Astrocyte (in vitro differentiated cells and primary cell): ENCODE data around the gene OPALIN. TPM values are rescaled to one million over a fixed set of nuclear protein-coding genes. Genes with fewer than 3 reads are reported as not detected.

ENCODE experiments used
- DNase-seq: peaks from one replicate; pipeline ENCODE4 v3.0.0-alpha.2; 2010; ENCODE audit warnings: low read depth
- FAIRE-seq: peaks from 2 replicates; lab custom pipeline; 2011; peaks lifted over from hg19 to GRCh38; lab: Jason Lieb, UNC
- H2AFZ ChIP-seq: 2 replicates; pipeline ENCODE4 v1.6.0; 2012; ENCODE audit warnings: low read depth, low read length, inconsistent platforms
- H3K27ac ChIP-seq: 2 replicates; pipeline ENCODE4 v1.5.1; 2011; ENCODE audit warnings: low read depth, low read length, inconsistent platforms
- H3K27me3 ChIP-seq: 2 replicates; pipeline ENCODE4 v1.6.0; 2011; ENCODE audit warnings: low read length, inconsistent platforms; ENCODE audit not compliant: insufficient read depth
- H3K36me3 ChIP-seq: 2 replicates; pipeline ENCODE4 v1.5.1; 2011; ENCODE audit warnings: low read length, inconsistent platforms; ENCODE audit not compliant: insufficient read depth
- H3K4me1 ChIP-seq: 2 replicates; pipeline ENCODE4 v1.5.1; 2011; ENCODE audit warnings: low read length, inconsistent platforms; ENCODE audit not compliant: insufficient read depth
- H3K4me2 ChIP-seq: 2 replicates; pipeline ENCODE4 v1.6.0; 2012; ENCODE audit warnings: low read length, inconsistent platforms
- H3K4me3 ChIP-seq: 2 replicates; pipeline ENCODE4 v1.5.1; 2011; ENCODE audit warnings: low read depth, mild to moderate bottlenecking, low read length, inconsistent platforms; ENCODE audit not compliant: insufficient read depth
- H3K79me2 ChIP-seq: 2 replicates; pipeline ENCODE4 v1.6.0; 2012; ENCODE audit warnings: mild to moderate bottlenecking, low read length, inconsistent platforms; ENCODE audit not compliant: insufficient read depth
- H3K9ac ChIP-seq: 2 replicates; pipeline ENCODE4 v1.6.0; 2012; ENCODE audit warnings: mild to moderate bottlenecking, low read length, inconsistent platforms
- H3K9me3 ChIP-seq: 2 replicates; pipeline ENCODE4 v1.5.1; 2012; ENCODE audit warnings: low read depth, mild to moderate bottlenecking, low read length, inconsistent platforms; ENCODE audit not compliant: insufficient read depth
- H4K20me1 ChIP-seq: 2 replicates; pipeline ENCODE4 v1.6.0; 2012; ENCODE audit warnings: low read length, inconsistent platforms; ENCODE audit not compliant: insufficient read depth
- H3K27ac Mint-ChIP-seq: one replicate; pipeline ENCODE4 v1.8.0; 2021; ENCODE audit warnings: mild to moderate bottlenecking, mixed read lengths; ENCODE audit not compliant: unreplicated experiment
- H3K27me3 Mint-ChIP-seq: one replicate; pipeline ENCODE4 v1.8.0; 2021; ENCODE audit warnings: low read depth, mixed read lengths; ENCODE audit not compliant: unreplicated experiment
- H3K36me3 Mint-ChIP-seq: one replicate; pipeline ENCODE4 v1.8.0; 2021; ENCODE audit warnings: low read depth, mixed read lengths; ENCODE audit not compliant: unreplicated experiment
- H3K4me1 Mint-ChIP-seq: one replicate; pipeline ENCODE4 v1.8.0; 2021; ENCODE audit warnings: low read depth, mixed read lengths; ENCODE audit not compliant: unreplicated experiment
- H3K4me3 Mint-ChIP-seq: one replicate; pipeline ENCODE4 v1.8.0; 2021; ENCODE audit warnings: mild to moderate bottlenecking, moderate library complexity, mixed read lengths; ENCODE audit not compliant: unreplicated experiment
- H3K9me3 Mint-ChIP-seq: one replicate; pipeline ENCODE4 v1.8.0; 2021; ENCODE audit warnings: mild to moderate bottlenecking, mixed read lengths; ENCODE audit not compliant: unreplicated experiment
- EZH2 ChIP-seq: IDR thresholded peaks from 2 replicates; pipeline ENCODE4 v1.6.1; 2012; ENCODE audit warnings: mild to moderate bottlenecking, low read length, inconsistent platforms; ENCODE audit not compliant: insufficient read depth
- total RNA-seq: library from RNA; stranded (reverse); gene quantifications from 2 replicates; pipeline ENCODE4 v1.2.1, GENCODE V29; 2021
- TF ChIP-seq, protein P1 (sequence below): IDR thresholded peaks from 2 replicates; pipeline ENCODE4 v1.5.1; 2011; ENCODE audit warnings: low read depth, mild to moderate bottlenecking, inconsistent platforms, low read length, moderate library complexity; ENCODE audit not compliant: insufficient read depth

Gene OPALIN
- total RNA-seq, 1 donor from 2014 or later = not detected

DNA sequence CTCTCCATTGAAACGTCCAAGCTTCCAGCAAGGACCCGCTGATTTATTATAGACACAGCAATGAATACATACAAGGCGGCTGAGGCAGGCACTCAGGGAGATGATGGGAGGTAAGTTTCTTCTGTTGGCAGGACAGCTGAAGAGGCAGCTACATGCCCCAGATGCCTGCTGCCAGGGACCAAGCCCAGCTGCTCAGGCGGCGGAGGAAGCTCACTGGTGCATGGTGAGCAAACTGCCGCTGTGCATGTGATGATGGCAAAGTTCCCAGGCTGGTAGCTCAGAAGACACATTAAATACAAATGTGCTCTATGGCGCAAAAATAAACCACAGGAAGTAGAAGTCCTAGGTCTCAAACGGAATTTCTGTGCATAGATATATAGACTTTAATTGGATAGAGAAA lies 52.3 kb downstream of the OPALIN start:
- FAIRE-seq = no peak
- H2AFZ ChIP-seq = no peak overlapping the region
- no peaks in the 10 kb centered on the region for H3K36me3 Mint-ChIP-seq
- no peaks in the 10 kb centered on the region for H4K20me1 ChIP-seq
- H3K27me3 Mint-ChIP-seq = peaks cover 14% of the 10 kb centered on the region
- H3K4me1 ChIP-seq = no peaks in the 10 kb centered on the region
- H3K36me3 ChIP-seq = no peaks in the 10 kb centered on the region
- no peak overlapping the region for H3K4me3 ChIP-seq
- H3K9me3 ChIP-seq = no peaks in the 10 kb centered on the region
- H3K27ac ChIP-seq = no peak overlapping the region
- H3K27ac Mint-ChIP-seq = no peak overlapping the region
- H3K79me2 ChIP-seq = no peaks in the 10 kb centered on the region
- no peak overlapping the region for H3K9ac ChIP-seq
- no peak overlapping the region for H3K4me2 ChIP-seq
- no peak overlapping the region for H3K4me3 Mint-ChIP-seq
- peaks cover 3% of the 10 kb centered on the region for H3K27me3 ChIP-seq
- DNase-seq = no peak
- no peaks in the 10 kb centered on the region for H3K4me1 Mint-ChIP-seq
- no peaks in the 10 kb centered on the region for H3K9me3 Mint-ChIP-seq
- no peak for TF ChIP-seq EZH2
- TF ChIP-seq, protein P1, sequence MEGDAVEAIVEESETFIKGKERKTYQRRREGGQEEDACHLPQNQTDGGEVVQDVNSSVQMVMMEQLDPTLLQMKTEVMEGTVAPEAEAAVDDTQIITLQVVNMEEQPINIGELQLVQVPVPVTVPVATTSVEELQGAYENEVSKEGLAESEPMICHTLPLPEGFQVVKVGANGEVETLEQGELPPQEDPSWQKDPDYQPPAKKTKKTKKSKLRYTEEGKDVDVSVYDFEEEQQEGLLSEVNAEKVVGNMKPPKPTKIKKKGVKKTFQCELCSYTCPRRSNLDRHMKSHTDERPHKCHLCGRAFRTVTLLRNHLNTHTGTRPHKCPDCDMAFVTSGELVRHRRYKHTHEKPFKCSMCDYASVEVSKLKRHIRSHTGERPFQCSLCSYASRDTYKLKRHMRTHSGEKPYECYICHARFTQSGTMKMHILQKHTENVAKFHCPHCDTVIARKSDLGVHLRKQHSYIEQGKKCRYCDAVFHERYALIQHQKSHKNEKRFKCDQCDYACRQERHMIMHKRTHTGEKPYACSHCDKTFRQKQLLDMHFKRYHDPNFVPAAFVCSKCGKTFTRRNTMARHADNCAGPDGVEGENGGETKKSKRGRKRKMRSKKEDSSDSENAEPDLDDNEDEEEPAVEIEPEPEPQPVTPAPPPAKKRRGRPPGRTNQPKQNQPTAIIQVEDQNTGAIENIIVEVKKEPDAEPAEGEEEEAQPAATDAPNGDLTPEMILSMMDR = no peak

DNA sequence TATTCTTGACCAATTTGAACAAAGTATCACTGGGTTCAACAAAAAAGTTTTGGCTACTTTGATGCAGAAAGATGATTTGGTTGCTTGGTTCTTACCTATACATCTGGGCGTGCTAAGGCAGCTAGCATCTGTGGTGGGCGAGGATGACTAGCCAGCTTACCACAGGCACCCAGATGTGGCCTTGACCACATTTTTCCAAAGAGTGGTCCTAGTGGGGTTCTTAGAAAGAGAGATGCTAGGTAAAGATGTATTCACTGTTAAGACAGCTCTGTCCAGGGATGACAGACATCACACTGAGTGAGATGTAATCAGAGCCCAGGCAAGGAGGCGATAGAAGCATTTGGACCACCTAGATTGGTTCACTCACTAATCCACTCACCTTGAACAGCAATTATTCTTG lies 53.8 kb downstream of the OPALIN start:
- no peak overlapping the region for H3K4me2 ChIP-seq
- no peak overlapping the region for H3K27ac ChIP-seq
- H3K27ac Mint-ChIP-seq = no peak overlapping the region
- H3K4me3 Mint-ChIP-seq = no peak overlapping the region
- H3K36me3 ChIP-seq = no peaks in the 10 kb centered on the region
- H3K4me1 ChIP-seq = no peaks in the 10 kb centered on the region
- no peaks in the 10 kb centered on the region for H3K9me3 ChIP-seq
- FAIRE-seq (no peak), DNase-seq (no peak)
- no peaks in the 10 kb centered on the region for H3K4me1 Mint-ChIP-seq
- H3K9me3 Mint-ChIP-seq = no peaks in the 10 kb centered on the region
- no peaks in the 10 kb centered on the region for H3K36me3 Mint-ChIP-seq
- H4K20me1 ChIP-seq = no peaks in the 10 kb centered on the region
- H2AFZ ChIP-seq = no peak overlapping the region
- peaks cover 3% of the 10 kb centered on the region for H3K27me3 ChIP-seq
- no peak for TF ChIP-seq EZH2
- TF ChIP-seq, protein P1 = no peak
- H3K4me3 ChIP-seq = no peak overlapping the region
- H3K27me3 Mint-ChIP-seq = peaks cover 24% of the 10 kb centered on the region
- no peak overlapping the region for H3K9ac ChIP-seq
- H3K79me2 ChIP-seq = no peaks in the 10 kb centered on the region

DNA sequence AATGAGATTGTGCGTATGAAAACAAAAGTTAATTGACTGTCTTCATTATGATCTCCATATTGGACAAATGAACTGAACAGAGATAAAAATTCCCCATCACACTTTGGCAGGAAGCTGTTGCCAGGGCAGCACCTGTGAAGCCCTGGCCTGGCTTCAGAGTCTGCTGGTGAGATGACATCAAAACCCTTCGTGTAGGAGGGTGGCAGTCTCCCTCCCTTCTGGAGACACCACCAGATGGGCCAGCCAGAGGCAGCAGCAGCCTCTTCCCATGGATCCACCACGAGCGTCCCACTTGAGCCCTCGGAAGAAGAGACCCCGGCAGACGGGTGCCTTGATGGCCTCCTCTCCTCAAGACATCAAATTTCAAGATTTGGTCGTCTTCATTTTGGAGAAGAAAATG lies 54.6 kb downstream of the OPALIN start, which contains the start of gene DNTT:
TSS of gene DNTT (plus strand) at position 205 of the 400 bp plus-strand sequence. CDS start at position 269, 64 bp downstream.
- H3K9me3 Mint-ChIP-seq = no peaks in the 10 kb centered on the region

More for the DNA sequence above, 54.6 kb downstream of the OPALIN start, which contains the start of gene DNTT:
- Histone ChIP-seq H4K20me1 (no peaks in the 10 kb centered on the region), H3K79me2 (no peaks in the 10 kb centered on the region), H3K9ac (no peak within 1 kb of the TSS), H3K36me3 (no peaks in the 10 kb centered on the region), H3K27me3 (peaks cover 3% of the 10 kb centered on the region), H3K4me2 (no peak within 1 kb of the TSS), H3K9me3 (no peaks in the 10 kb centered on the region), H3K4me3 (no peak within 1 kb of the TSS), H3K4me1 (no peaks in the 10 kb centered on the region), H3K27ac (no peak within 1 kb of the TSS), H2AFZ (no peak within 1 kb of the TSS)
- peaks cover 28% of the 10 kb centered on the region for H3K27me3 Mint-ChIP-seq
- H3K27ac Mint-ChIP-seq = no peak within 1 kb of the TSS
- H3K4me1 Mint-ChIP-seq = no peaks in the 10 kb centered on the region
- H3K36me3 Mint-ChIP-seq = no peaks in the 10 kb centered on the region
- FAIRE-seq (no peak), DNase-seq (no peak)
- TF ChIP-seq, protein P1 = no peak
- no peak for TF ChIP-seq EZH2
- H3K4me3 Mint-ChIP-seq = no peak within 1 kb of the TSS
